GM12878 (cell line): Measurements from ENCODE around the gene HIP1. TPM values are rescaled to one million over a fixed set of nuclear protein-coding genes. Genes with fewer than 3 reads are reported as not detected.

ENCODE experiments used
- ATAC-seq: fragments of 200-7000 bp; cut with Tn5 transposase; 3 replicates; pipeline ENCODE4 v1.9.1; 2020; ENCODE audit warnings: mild to moderate bottlenecking, moderate library complexity
- BruUV-seq: library from RNA; stranded (reverse); fragments of 400-500 nt; replicated peaks from 2 replicates; lab custom pipeline; 2021; lab: Mats Ljungman, UMichigan
- CTCF ChIA-PET: fragments of 300-600 bp; sonication (Branson Sonifier 250); formaldehyde crosslinking; extraction: SDS; loops from one replicate; lab custom pipeline; 2021; ENCODE audit warnings: inconsistent platforms; lab: Yijun Ruan, JAX
- POLR2A ChIA-PET: fragments of 350-600 bp; formaldehyde crosslinking; extraction: SDS; loops from one replicate; lab custom pipeline; 2021; ENCODE audit warnings: inconsistent platforms; lab: Charles Lee
- RAD21 ChIA-PET: fragments of 300-600 bp; sonication (Branson Sonifier 250); formaldehyde crosslinking; loops from one replicate; lab custom pipeline; 2023; ENCODE audit warnings: antibody characterized with exemption; ENCODE audit not compliant: unreplicated experiment; lab: Charles Lee
- SMC1A ChIA-PET: fragments of 300-600 bp; sonication (Branson Sonifier 250); formaldehyde crosslinking; loops from one replicate; lab custom pipeline; 2023; ENCODE audit not compliant: unreplicated experiment, uncharacterized antibody; lab: Charles Lee
- DNase-seq: peaks from one replicate; pipeline ENCODE4 v3.0.0-alpha.2; 2011; ENCODE audit warnings: low read depth, low spot score
- FAIRE-seq: peaks from 3 replicates; lab custom pipeline; 2011; peaks lifted over from hg19 to GRCh38; lab: Jason Lieb, UNC
- H2AFZ ChIP-seq: 2 replicates; pipeline ENCODE4 v1.6.0; 2011; ENCODE audit warnings: low read depth, low read length, control low read depth; ENCODE audit not compliant: control insufficient read depth
- H3K27ac ChIP-seq: 2 replicates; pipeline ENCODE4 v1.5.1; 2011; ENCODE audit warnings: control low read depth; ENCODE audit not compliant: control insufficient read depth, insufficient read depth
- H3K27me3 ChIP-seq, 2 experiments: replicated peaks in 1 of 2; 2 replicates each; pipeline versions ENCODE4 v1.6.0 to v1.6.1; 2011; ENCODE audit warnings: low read length in 1 of 2; ENCODE audit not compliant: control insufficient read depth in 2 of 2, insufficient read depth in 2 of 2
- H3K36me3 ChIP-seq, 2 experiments: 2 replicates each; pipeline ENCODE4 v1.5.1; 2011; ENCODE audit warnings: low read length in 1 of 2; ENCODE audit not compliant: control insufficient read depth in 2 of 2, insufficient read depth in 2 of 2
- H3K4me1 ChIP-seq: 2 replicates; pipeline ENCODE4 v1.6.1; 2011; ENCODE audit warnings: mild to moderate bottlenecking, low read length, moderate library complexity, mixed read lengths; ENCODE audit not compliant: control insufficient read depth, insufficient read depth
- H3K4me2 ChIP-seq: 2 replicates; pipeline ENCODE4 v1.6.0; 2011; ENCODE audit warnings: control low read depth; ENCODE audit not compliant: control insufficient read depth, insufficient read depth
- H3K4me3 ChIP-seq: fragments of 200-600 bp; sonication (generic); 2 replicates; pipeline ENCODE4 v1.5.1; 2016
- H3K79me2 ChIP-seq: 2 replicates; pipeline ENCODE4 v1.6.0; 2011; ENCODE audit warnings: low read length; ENCODE audit not compliant: control insufficient read depth, insufficient read depth
- H3K9ac ChIP-seq: 2 replicates; pipeline ENCODE4 v1.8.0; 2011; ENCODE audit warnings: low read length, control low read depth, mixed read lengths; ENCODE audit not compliant: control insufficient read depth, insufficient read depth
- H3K9me3 ChIP-seq: replicated peaks from 3 replicates; pipeline ENCODE4 v1.5.1; 2011; ENCODE audit warnings: mild to moderate bottlenecking, low read length; ENCODE audit not compliant: control insufficient read depth, insufficient read depth
- H4K20me1 ChIP-seq: 2 replicates; pipeline ENCODE4 v1.6.0; 2011; ENCODE audit not compliant: control insufficient read depth, insufficient read depth
- CHD1 ChIP-seq: IDR thresholded peaks from 2 replicates; pipeline ENCODE4 v1.6.1; 2012; ENCODE audit warnings: low read depth, low read length, improper control_type of control experiment
- CTCF ChIP-seq, 3 experiments: IDR thresholded peaks in 2 of 3; conservative IDR thresholded peaks in 1 of 3; 2 replicates each; pipeline ENCODE4 v1.5.1; 2011; ENCODE audit warnings: low read depth in 3 of 3, low read length in 3 of 3, mild to moderate bottlenecking in 3 of 3, control low read depth in 2 of 3, moderate library complexity in 2 of 3, inconsistent platforms in 1 of 3, mixed read lengths in 1 of 3; ENCODE audit not compliant: control insufficient read depth in 2 of 3, insufficient read depth in 1 of 3; ENCODE audit errors: extremely low read depth in 1 of 3
- ELK1 ChIP-seq: IDR thresholded peaks from 2 replicates; pipeline ENCODE4 v1.6.1; 2012; ENCODE audit warnings: low read depth, low read length, improper control_type of control experiment
- KLF5 ChIP-seq: fragments of 450-650 bp; IDR thresholded peaks from 2 replicates; pipeline ENCODE4 v1.6.1; 2014; ENCODE audit warnings: mild to moderate bottlenecking; ENCODE audit not compliant: partially characterized antibody
- ZNF622 ChIP-seq: fragments of 450-650 bp; IDR thresholded peaks from 2 replicates; pipeline ENCODE4 v1.6.1; 2017; ENCODE audit warnings: mild to moderate bottlenecking, inconsistent platforms
- WGBS: methylation state at CpG from one replicate; pipeline ENCODE4 v1.1.6; 2016; ENCODE audit warnings: low lambda C conversion rate; ENCODE audit not compliant: insufficient replicate concordance, insufficient coverage; ENCODE audit errors: missing lambda C conversion rate; 5-methylcytosine and 5-hydroxymethylcytosine counted together
- in situ Hi-C: fragments of 300-500 bp; cut with MboI; formaldehyde crosslinking; loops from 9 replicates; pipeline ENCODE4 v1.14.3; 2018; ENCODE audit warnings: mixed read lengths
- intact Hi-C: fragments of 100-400 bp; cut with micrococcal nuclease; formaldehyde crosslinking; loops from one replicate; pipeline ENCODE4 v1.14.2; 2022; ENCODE audit not compliant: unreplicated experiment
- polyA plus RNA-seq, 11 experiments: library from polyadenylated mRNA; depleted of rRNA in 4 of 11; unstranded in 6 of 11; stranded (reverse) in 5 of 11; fragments of >200 nt; fragmentation: Nextera tagmentation in 4 of 11; fragmentation: Illumina TruSeq in 1 of 11; extraction: Ambion mirVana in 4 of 11; extraction: Trizol in 1 of 11; gene quantifications; 1 replicate in 1 of 11; 2 replicates in 10 of 11; pipeline versions ENCODE4 v1.2.1 to v1.2.3, GENCODE V29; 2011 to 2016; ENCODE audit warnings: inconsistent platforms in 2 of 11, missing spikeins in 2 of 11, low read depth in 1 of 11
- total RNA-seq, 4 experiments: library from RNA; depleted of rRNA in 3 of 4; stranded (reverse); fragments of >200 nt in 3 of 4; fragmentation: Illumina TruSeq in 1 of 4; extraction: Trizol in 1 of 4; gene quantifications; 2 replicates each; pipeline versions ENCODE4 v1.2.1 to v1.2.3, GENCODE V29; 2013 to 2021

HIP1 gene
- total and polyA plus RNA-seq, 10 of the 15 experiments (the other 5 are each of a cell fraction or from before 2014, with no cell fraction given), result 1.2 to 9.7 (median 3.2) TPM

GRCh38 chr7:75669579-75669978 is 69.2 kb downstream of the HIP1 start:
- SMC1A ChIA-PET, result no interaction called here
- ATAC-seq, result no peak
- no TSS peak for BruUV-seq

GRCh38 chr7:75667938-75668337 is 70.8 kb downstream of the HIP1 start:
- FAIRE-seq, result no peak
- in situ Hi-C loops, result no loop called here
- POLR2A ChIA-PET, result no interaction called here

More at GRCh38 chr7:75669579-75669978, 69.2 kb downstream of the HIP1 start:
- intact Hi-C loops (no loop called here), in situ Hi-C loops (no loop called here)
- CTCF ChIA-PET, result interaction anchor here (0.6 kb wide), 1 partner anchor 48 kb away, joined by 3 read pairs; no protein-coding TSS in a partner anchor
- FAIRE-seq, result no peak
- H3K27me3 ChIP-seq, result no peaks in the 10 kb centered on the region
- H3K36me3 ChIP-seq, result no peaks in the 10 kb centered on the region
- RAD21 ChIA-PET, result no interaction called here
- H3K79me2 ChIP-seq, result no peaks in the 10 kb centered on the region
- POLR2A ChIA-PET, result no interaction called here
- no peak for DNase-seq
- H2AFZ ChIP-seq, result no peak overlapping the region
- no peaks in the 10 kb centered on the region for H3K4me1 ChIP-seq
- H3K4me3 ChIP-seq, result no peak overlapping the region
- H3K4me2 ChIP-seq, result no peak overlapping the region
- WGBS, result 80% methylated on average over 4 of the region's 4 CpGs
- no peak for TF ChIP-seq ZNF622
- TF ChIP-seq CHD1, result no peak
- no peak for TF ChIP-seq ELK1
- no peak overlapping the region for H3K27ac ChIP-seq
- no peaks in the 10 kb centered on the region for H3K9me3 ChIP-seq
- no peak overlapping the region for H3K9ac ChIP-seq
- no peaks in the 10 kb centered on the region for H4K20me1 ChIP-seq

More at GRCh38 chr7:75667938-75668337, 70.8 kb downstream of the HIP1 start:
- ChIA-PET SMC1A (no interaction called here), RAD21 (no interaction called here), CTCF (no interaction called here)
- no peak for ATAC-seq
- H3K4me2 ChIP-seq, result no peak overlapping the region
- peaks cover 7% of the 10 kb centered on the region for H3K4me1 ChIP-seq
- H2AFZ ChIP-seq, result no peak overlapping the region
- H3K27me3 ChIP-seq, result no peaks in the 10 kb centered on the region
- no peaks in the 10 kb centered on the region for H3K36me3 ChIP-seq
- DNase-seq, result no peak
- no peaks in the 10 kb centered on the region for H4K20me1 ChIP-seq
- no peak overlapping the region for H3K27ac ChIP-seq
- TF ChIP-seq CTCF (IDR thresholded peaks at IDR 0.05 in 2 of 3, conservative IDR thresholded peaks at IDR 0.05 in 1 of 3; ENCODE audit: control insufficient read depth in 2 of 3, extremely low read depth in 1 of 3, insufficient read depth in 1 of 3, low read depth in 3 of 3, low read length in 3 of 3), result no peak
- no peak for TF ChIP-seq KLF5
- H3K9me3 ChIP-seq, result no peaks in the 10 kb centered on the region
- no TSS peak for BruUV-seq
- no peak overlapping the region for H3K9ac ChIP-seq
- H3K4me3 ChIP-seq, result no peak overlapping the region
- intact Hi-C loops, result no loop called here
- 73% methylated on average over 4 of the region's 4 CpGs for WGBS
- H3K79me2 ChIP-seq, result no peaks in the 10 kb centered on the region
